ENCODE results near the gene ANAPC16. TPM values are rescaled to one million over a fixed set of nuclear protein-coding genes. Genes with fewer than 3 reads are reported as not detected.

The ANAPC16 gene
- total and polyA plus RNA-seq, 2 donors (not counting 1 experiment from before 2014, with no cell fraction given): 104 to 132 TPM

GRCh38 chr10:72261784-72262404, 46.1 kb downstream of the ANAPC16 start:
- DNase-seq: no peak
- ChIA-PET CTCF (interaction anchor here (0.7 to 8.3 kb wide), 7 partner anchors 8 to 130 kb away, joined by 3 to 48 read pairs (median 4); partner anchors contain the start of gene DDIT4), POLR2A (interaction anchor here (0.7 to 3.8 kb wide), 5 partner anchors 8 to 529 kb away, joined by 4 to 41 read pairs (median 13); partner anchors contain the start of gene DDIT4)
- Mint-ChIP-seq H3K27ac (peak overlapping the region; percentile 89), H3K9me3 (ENCODE audit: insufficient read depth) (no peaks in the 10 kb centered on the region), H3K4me1 (peaks cover 47% of the 10 kb centered on the region), H3K27me3 (no peaks in the 10 kb centered on the region), H3K4me3 (peak overlapping the region; percentile 94)
- no peak for TF ChIP-seq EZH2 (IDR thresholded peaks at IDR 0.05; ENCODE audit: borderline replicate concordance, insufficient read depth, low read depth, low read length, poor library complexity, severe bottlenecking)
- TF ChIP-seq, protein P1, sequence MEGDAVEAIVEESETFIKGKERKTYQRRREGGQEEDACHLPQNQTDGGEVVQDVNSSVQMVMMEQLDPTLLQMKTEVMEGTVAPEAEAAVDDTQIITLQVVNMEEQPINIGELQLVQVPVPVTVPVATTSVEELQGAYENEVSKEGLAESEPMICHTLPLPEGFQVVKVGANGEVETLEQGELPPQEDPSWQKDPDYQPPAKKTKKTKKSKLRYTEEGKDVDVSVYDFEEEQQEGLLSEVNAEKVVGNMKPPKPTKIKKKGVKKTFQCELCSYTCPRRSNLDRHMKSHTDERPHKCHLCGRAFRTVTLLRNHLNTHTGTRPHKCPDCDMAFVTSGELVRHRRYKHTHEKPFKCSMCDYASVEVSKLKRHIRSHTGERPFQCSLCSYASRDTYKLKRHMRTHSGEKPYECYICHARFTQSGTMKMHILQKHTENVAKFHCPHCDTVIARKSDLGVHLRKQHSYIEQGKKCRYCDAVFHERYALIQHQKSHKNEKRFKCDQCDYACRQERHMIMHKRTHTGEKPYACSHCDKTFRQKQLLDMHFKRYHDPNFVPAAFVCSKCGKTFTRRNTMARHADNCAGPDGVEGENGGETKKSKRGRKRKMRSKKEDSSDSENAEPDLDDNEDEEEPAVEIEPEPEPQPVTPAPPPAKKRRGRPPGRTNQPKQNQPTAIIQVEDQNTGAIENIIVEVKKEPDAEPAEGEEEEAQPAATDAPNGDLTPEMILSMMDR (IDR thresholded peaks at IDR 0.05): no peak
- Histone ChIP-seq H2AFZ (ENCODE audit: insufficient read depth, low read depth, low read length, poor library complexity, severe bottlenecking) (peak overlapping the region; percentile 69), H3K27ac (ENCODE audit: low read length in 2 of 2) (no peak overlapping the region), H3K27me3 (replicated peaks in 1 of 4; ENCODE audit: control extremely low read depth in 1 of 4, control insufficient read depth in 3 of 4, insufficient read depth in 4 of 4, low read length in 3 of 4) (no peaks in the 10 kb centered on the region), H3K4me1 (ENCODE audit: control insufficient read depth in 2 of 2, insufficient read depth in 2 of 2, low read length in 2 of 2) (peaks cover 39 to 58% of the 10 kb centered on the region in 2 donors), H4K20me1 (ENCODE audit: control insufficient read depth, insufficient read depth, low read length, poor library complexity, severe bottlenecking) (no peaks in the 10 kb centered on the region), H3K9ac (ENCODE audit: low read length) (peak overlapping the region; percentile 80), H3K36me3 (replicated peaks in 1 of 2; ENCODE audit: control extremely low read depth in 1 of 2, control insufficient read depth in 1 of 2, extremely low read depth in 1 of 2, insufficient read depth in 2 of 2, low read length in 1 of 2) (no peaks in the 10 kb centered on the region), H3K79me2 (ENCODE audit: control insufficient read depth, insufficient read depth, low read length) (peaks cover 3% of the 10 kb centered on the region), H3K4me2 (replicated peaks; ENCODE audit: low read depth, low read length, poor library complexity, severe bottlenecking) (peak overlapping the region; percentile 93), H3K4me3 (ENCODE audit: control extremely low read depth in 1 of 5, extremely low read depth in 1 of 5, insufficient read depth in 1 of 5, low read depth in 2 of 5, low read length in 4 of 5) (no peak overlapping the region), H3K9me3 (ENCODE audit: control extremely low read depth in 1 of 3, control insufficient read depth in 2 of 3, insufficient read depth in 1 of 3, low read length in 2 of 3) (no peaks in the 10 kb centered on the region)
- 100% methylated on average over 6 of the region's 7 CpGs for WGBS (ENCODE audit: insufficient coverage)
- intact Hi-C loops (cut with micrococcal nuclease): loop anchor here (1.0 to 5.0 kb wide), 5 partner anchors 11 to 175 kb away; partner anchors contain the start of genes ANAPC16, ASCC1, DDIT4 and SPOCK2
- no peak for ATAC-seq (ENCODE audit: low read depth)

All from B cell (primary cell).